ENCODE measurements around the gene NOS3. TPM values are rescaled to one million over a fixed set of nuclear protein-coding genes. Genes with fewer than 3 reads are reported as not detected.

Gene NOS3
- total RNA-seq, 2 donors from 2014 or later: 4.0 to 4.2 TPM

GRCh38 chr7:150974468-150975391 is 16.1 kb upstream of the NOS3 start:
- Histone ChIP-seq H3K9me3 (no peaks in the 10 kb centered on the region), H3K4me3 (peak overlapping the region; percentile 42), H3K27ac (peak overlapping the region; percentile 62), H3K36me3 (no peaks in the 10 kb centered on the region), H3K27me3 (peaks cover 18% of the 10 kb centered on the region), H3K9ac (ENCODE audit: low read depth in 2 of 2, low read length in 2 of 2) (peak overlapping the region; percentile 50 to 58), H3K4me1 (no peaks in the 10 kb centered on the region)
- intact Hi-C loops (cut with DNase I): no loop called here
- no peak for TF ChIP-seq CTCF (IDR thresholded peaks at IDR 0.05)
- peak; percentile 87 for DNase-seq

GRCh38 chr7:150975536-150976319 is 15.1 kb upstream of the NOS3 start:
- peak; percentile 67 for DNase-seq
- intact Hi-C loops (cut with DNase I): no loop called here
- H3K27me3 ChIP-seq: peaks cover 18% of the 10 kb centered on the region
- H3K27ac ChIP-seq: no peak overlapping the region
- H3K4me1 ChIP-seq: no peaks in the 10 kb centered on the region
- H3K36me3 ChIP-seq: no peaks in the 10 kb centered on the region
- H3K9ac ChIP-seq (ENCODE audit: low read depth in 2 of 2, low read length in 2 of 2): peak overlapping the region; percentile 43 to 51
- H3K9me3 ChIP-seq: no peaks in the 10 kb centered on the region
- peak overlapping the region; percentile 42 for H3K4me3 ChIP-seq
- no peak for TF ChIP-seq CTCF (IDR thresholded peaks at IDR 0.05)

GRCh38 chr7:150976529-150977381 is 14.1 kb upstream of the NOS3 start:
- no peak overlapping the region for H3K4me3 ChIP-seq
- H3K27ac ChIP-seq: no peak overlapping the region
- H3K27me3 ChIP-seq: peaks cover 21% of the 10 kb centered on the region

GRCh38 chr7:150977382-150978125 is 13.3 kb upstream of the NOS3 start:
- no peak for DNase-seq
- Histone ChIP-seq H3K9ac (ENCODE audit: low read depth in 2 of 2, low read length in 2 of 2) (no peak overlapping the region), H3K27ac (no peak overlapping the region), H3K4me1 (no peaks in the 10 kb centered on the region), H3K36me3 (no peaks in the 10 kb centered on the region), H3K27me3 (peaks cover 21% of the 10 kb centered on the region), H3K4me3 (no peak overlapping the region), H3K9me3 (no peaks in the 10 kb centered on the region)
- intact Hi-C loops (cut with DNase I): no loop called here
- no peak for TF ChIP-seq CTCF (IDR thresholded peaks at IDR 0.05)

More at GRCh38 chr7:150976529-150977381, 14.1 kb upstream of the NOS3 start:
- TF ChIP-seq CTCF (IDR thresholded peaks at IDR 0.05): no peak
- no peak for DNase-seq
- no peaks in the 10 kb centered on the region for H3K4me1 ChIP-seq
- no peaks in the 10 kb centered on the region for H3K36me3 ChIP-seq
- H3K9me3 ChIP-seq: no peaks in the 10 kb centered on the region
- intact Hi-C loops (cut with DNase I): no loop called here
- H3K9ac ChIP-seq (ENCODE audit: low read depth in 2 of 2, low read length in 2 of 2): no peak overlapping the region

Measured in colonic mucosa (tissue), 4 donors.